Pancreas (tissue), 10 donors: ENCODE results near the gene ANKS1A. TPM values are rescaled to one million over a fixed set of nuclear protein-coding genes. Genes with fewer than 3 reads are reported as not detected.

Experiments used
- ATAC-seq, 4 donors: fragments of 200-7000 bp; cut with Tn5 transposase; one replicate each; pipeline versions ENCODE4 v1.8.0 to v1.9.1; 2020; ENCODE audit warnings: mild to moderate bottlenecking in 4 of 4, moderate library complexity in 4 of 4
- DNase-seq, 6 donors: peaks; one replicate each; pipeline ENCODE4 v3.0.0-alpha.2; 2020
- FAIRE-seq: peaks from 2 replicates; lab custom pipeline; 2012; peaks lifted over from hg19 to GRCh38; lab: Jason Lieb, UNC
- H3K27ac ChIP-seq, 4 donors: fragments of 200-600 bp; sonication (generic); 1 replicate in 3 of 4; 2 replicates in 1 of 4; pipeline versions ENCODE4 v1.5.0 to v1.8.0; 2020
- H3K27me3 ChIP-seq, 4 donors: fragments of 200-600 bp; one replicate each; pipeline ENCODE4 v1.8.0; 2021
- H3K36me3 ChIP-seq, 3 donors: fragments of 200-600 bp; sonication (generic) in 1 of 3; one replicate each; pipeline versions ENCODE4 v1.5.0 to v1.8.0; 2020 to 2021
- H3K4me1 ChIP-seq, 3 donors: fragments of 200-600 bp; one replicate each; pipeline ENCODE4 v1.8.0; 2021
- H3K4me3 ChIP-seq, 4 donors: fragments of 200-600 bp; sonication (generic) in 2 of 4; one replicate each; pipeline versions ENCODE4 v1.5.0 to v1.8.0; 2020 to 2021
- H3K9me3 ChIP-seq, 4 donors: fragments of 200-600 bp; one replicate each; pipeline ENCODE4 v1.8.0; 2021
- CTCF ChIP-seq, 4 donors: fragments of 200-600 bp; sonication (generic) in 3 of 4; IDR thresholded peaks; one replicate each; pipeline versions ENCODE4 v1.5.0 to v1.8.0; 2021; ENCODE audit warnings: antibody characterized with exemption in 4 of 4
- WGBS, 2 donors: extraction: QIAGEN DNeasy Blood & Tissue Kit; methylation state at CpG; one replicate each; pipeline ENCODE4 v1.1.7; 2013; 5-methylcytosine and 5-hydroxymethylcytosine counted together
- intact Hi-C, 3 donors: fragments of 100-400 bp; cut with DNase I; formaldehyde crosslinking; loops; one replicate each; pipeline versions ENCODE4 v1.11.1 to v1.14.2; 2022
- polyA plus RNA-seq, 2 donors: library from polyadenylated mRNA; stranded (reverse); fragments of 200-250 nt; gene quantifications; one replicate each; pipeline ENCODE4 v1.2.3, GENCODE V29; 2013
- total RNA-seq, 6 donors: library from RNA; stranded (reverse); fragmentation: NEBNext Ultra II Directional in 4 of 6; extraction: Animal tissue kit (Norgen Biotek cat#: 25700) in 4 of 6; gene quantifications; one replicate each; pipeline versions ENCODE4 v1.2.1 to v1.2.4, GENCODE V29; 2021 to 2023
- donor health status: healthy with polysubstance abuse.
- donor health status: DM: no; HTN: no; CAD: no; lungs with moderate emphysema.
- donor health status: DM: no; HTN: no; CAD: no.
- donor health status: control.
- donor health status: control.
- donor health status: Bipolar disorder and iron deficiency.
- donor health status: DM: yes; HTN: yes; CAD: no.
- donor health status: DM: no; HTN: no; CAD: no.
- donor health status: DM: no; HTN: no; CAD: no.
- donor health status: DM: yes; HTN: yes; CAD: no.

ANKS1A gene
- total and polyA plus RNA-seq, 8 donors = 6.1 to 16.7 (median 8.0) TPM

DNA sequence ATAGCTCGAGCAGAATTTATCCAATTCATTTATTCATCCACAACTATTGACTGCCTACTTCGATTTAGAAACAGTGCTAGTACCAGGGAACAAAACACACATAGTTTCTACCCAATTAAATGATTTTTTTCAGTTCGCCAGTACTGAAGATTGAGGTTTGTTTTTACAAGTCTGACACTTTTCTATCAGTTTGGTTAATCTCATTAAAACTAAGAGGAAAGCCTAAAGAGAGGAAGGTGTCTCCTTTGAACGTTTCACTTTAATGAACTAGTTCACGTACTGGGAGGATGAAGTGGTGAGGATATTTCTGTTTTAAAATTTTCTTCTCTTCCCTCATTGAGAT, 570 bp upstream of the ANKS1A start:
- peak overlapping the region; percentile 56 to 94 (median 72) for H3K4me3 ChIP-seq
- TF ChIP-seq CTCF (IDR thresholded peaks at IDR 0.05) = no peak
- FAIRE-seq = no peak
- H3K36me3 ChIP-seq = no peaks in the 10 kb centered on the region
- DNase-seq = no peak
- intact Hi-C loops = no loop called here
- no peak for ATAC-seq
- H3K9me3 ChIP-seq = no peaks in the 10 kb centered on the region
- WGBS, 2 donors = 0 to 1% methylated on average over 5 of the region's 5 CpGs
- peaks cover 3 to 24% (median 5%) of the 10 kb centered on the region in 3 donors for H3K4me1 ChIP-seq
- peak overlapping the region; percentile 54 to 86 (median 80) for H3K27ac ChIP-seq
- no peaks in the 10 kb centered on the region for H3K27me3 ChIP-seq

- 34 to 37% methylated on average over 7 of the region's 7 CpGs for WGBS, 2 donors
- peaks cover 3 to 24% (median 5%) of the 10 kb centered on the region in 3 donors for H3K4me1 ChIP-seq
- no peaks in the 10 kb centered on the region for H3K27me3 ChIP-seq
- H3K36me3 ChIP-seq = no peaks in the 10 kb centered on the region
- H3K9me3 ChIP-seq = no peaks in the 10 kb centered on the region
- DNase-seq = no peak
- peak overlapping the region; percentile 56 to 94 (median 72) for H3K4me3 ChIP-seq
- no peak for FAIRE-seq
- H3K27ac ChIP-seq = peak overlapping the region in 1 of 4 donors; percentile 83
- intact Hi-C loops = no loop called here
- TF ChIP-seq CTCF (IDR thresholded peaks at IDR 0.05) = no peak
- no peak for ATAC-seq
Measured at GRCh38 chr6:34890533-34890925, 1.5 kb downstream of the ANKS1A start.

GRCh38 chr6:34891296-34891695, 2.2 kb downstream of the ANKS1A start:
- 96 to 97% methylated on average over 2 of the region's 2 CpGs for WGBS, 2 donors

DNA sequence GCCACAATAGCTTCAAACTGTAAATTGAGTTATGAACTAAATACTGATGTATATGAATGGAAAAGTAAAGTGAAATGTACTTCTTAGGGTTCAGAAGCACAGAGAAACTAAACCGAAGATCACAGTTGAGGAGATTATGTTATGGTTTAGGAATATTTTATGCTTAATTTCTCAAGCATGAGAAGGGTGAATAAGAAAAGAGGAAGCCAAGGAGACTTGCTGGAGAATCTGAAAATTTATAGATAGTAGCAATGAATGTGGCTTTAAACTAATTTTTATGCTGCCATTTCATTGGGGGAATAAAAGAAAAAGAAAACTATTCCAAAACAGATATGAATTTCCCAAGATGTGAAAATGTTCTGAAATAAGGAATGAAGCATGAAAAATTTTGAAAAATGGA, 5.6 kb downstream of the ANKS1A start:
- no peak for DNase-seq
- Histone ChIP-seq H3K36me3 (no peaks in the 10 kb centered on the region), H3K27me3 (no peaks in the 10 kb centered on the region), H3K4me3 (no peak overlapping the region), H3K9me3 (no peaks in the 10 kb centered on the region), H3K4me1 (peaks cover 0 to 16% (median 0%) of the 10 kb centered on the region in 3 donors), H3K27ac (no peak overlapping the region)
- WGBS, 2 donors = 80 to 93% methylated on average over 1 of the region's 1 CpG
- intact Hi-C loops = no loop called here
- no peak for ATAC-seq
- no peak for TF ChIP-seq CTCF (IDR thresholded peaks at IDR 0.05)
- FAIRE-seq = no peak

More at GRCh38 chr6:34891296-34891695, 2.2 kb downstream of the ANKS1A start:
- DNase-seq (no peak), ATAC-seq (no peak), FAIRE-seq (no peak)
- peaks cover 3 to 23% (median 5%) of the 10 kb centered on the region in 3 donors for H3K4me1 ChIP-seq
- H3K36me3 ChIP-seq = no peaks in the 10 kb centered on the region
- no peaks in the 10 kb centered on the region for H3K27me3 ChIP-seq
- no peak for TF ChIP-seq CTCF (IDR thresholded peaks at IDR 0.05)
- no peak overlapping the region for H3K4me3 ChIP-seq
- H3K27ac ChIP-seq = no peak overlapping the region
- H3K9me3 ChIP-seq = no peaks in the 10 kb centered on the region
- intact Hi-C loops = no loop called here

DNA sequence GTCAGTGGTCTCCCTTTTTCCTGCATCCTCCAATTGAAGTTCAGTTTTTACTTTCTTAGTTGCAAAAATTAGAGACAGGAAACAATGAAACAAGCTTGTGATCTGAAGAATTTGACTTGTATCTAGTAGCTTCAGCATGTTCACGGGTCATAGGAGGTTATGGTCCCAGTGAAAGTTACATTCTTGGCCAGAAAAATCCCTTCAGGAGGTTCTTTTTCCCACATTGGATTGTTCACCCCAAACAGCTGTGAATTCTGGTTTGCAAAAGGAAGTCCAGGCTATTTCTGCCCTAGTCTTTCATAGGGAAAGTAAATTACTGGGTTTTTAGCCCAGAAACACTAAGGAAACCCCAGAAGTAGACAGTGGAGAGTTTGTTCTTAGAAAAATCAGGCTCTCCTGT, 8.1 kb downstream of the ANKS1A start:
- intact Hi-C loops = no loop called here
- no peak overlapping the region for H3K27ac ChIP-seq
- no peak for TF ChIP-seq CTCF (IDR thresholded peaks at IDR 0.05)
- WGBS, 2 donors = 91 to 92% methylated on average over 1 of the region's 1 CpG
- H3K4me3 ChIP-seq = no peak overlapping the region
- no peaks in the 10 kb centered on the region for H3K27me3 ChIP-seq
- no peak for DNase-seq
- ATAC-seq = no peak
- H3K4me1 ChIP-seq = peaks cover 5 to 21% (median 10%) of the 10 kb centered on the region in 3 donors
- no peaks in the 10 kb centered on the region for H3K9me3 ChIP-seq
- FAIRE-seq = no peak
- no peaks in the 10 kb centered on the region for H3K36me3 ChIP-seq
